Subcutaneous abdominal adipose tissue (tissue), 5 donors: ENCODE data around the gene MRFAP1.
A peak's percentile ranks its signal among the peaks of the same experiment; 100 is the strongest.

ENCODE experiments used
- H3K27ac ChIP-seq: one replicate; pipeline ENCODE4 v1.7.0; 2013; ENCODE audit warnings: low read depth, mild to moderate bottlenecking, inconsistent platforms, low read length, moderate library complexity
- H3K27me3 ChIP-seq, 5 donors: one replicate each; pipeline ENCODE4 v1.7.0; 2013; ENCODE audit warnings: low read length in 5 of 5, inconsistent platforms in 1 of 5; ENCODE audit not compliant: control insufficient read depth in 5 of 5, insufficient read depth in 4 of 5
- H3K36me3 ChIP-seq, 5 donors: one replicate each; pipeline ENCODE4 v1.7.0; 2013; ENCODE audit warnings: low read length in 5 of 5; ENCODE audit not compliant: control insufficient read depth in 5 of 5, insufficient read depth in 5 of 5
- H3K4me1 ChIP-seq, 5 donors: one replicate each; pipeline ENCODE4 v1.7.0; 2013; ENCODE audit warnings: low read length in 5 of 5, mild to moderate bottlenecking in 3 of 5, moderate library complexity in 1 of 5; ENCODE audit not compliant: control insufficient read depth in 5 of 5, insufficient read depth in 5 of 5
- H3K4me3 ChIP-seq, 5 donors: one replicate each; pipeline ENCODE4 v1.7.0; 2013; ENCODE audit warnings: low read length in 5 of 5, low read depth in 1 of 5
- H3K9ac ChIP-seq, 5 donors: one replicate each; pipeline ENCODE4 v1.7.0; 2013; ENCODE audit warnings: low read length in 5 of 5, mild to moderate bottlenecking in 4 of 5, moderate library complexity in 3 of 5
- H3K9me3 ChIP-seq, 5 donors: one replicate each; pipeline ENCODE4 v1.7.0; 2013; ENCODE audit warnings: low read length in 5 of 5; ENCODE audit not compliant: control insufficient read depth in 5 of 5
- donor health status: healthy.
- donor health status: healthy.
- donor health status: healthy.
- donor health status: healthy.
- donor health status: healthy.

Gene MRFAP1

GRCh38 chr4:6674500-6675149, 34.1 kb downstream of the MRFAP1 start:
- peak overlapping the region; percentile 5 to 89 (median 63) for H3K9ac ChIP-seq
- peaks cover 0 to 17% (median 0%) of the 10 kb centered on the region in 5 donors for H3K36me3 ChIP-seq
- H3K4me3 ChIP-seq, result peak overlapping the region; percentile 57 to 87 (median 81)
- peak overlapping the region; percentile 72 for H3K27ac ChIP-seq
- H3K27me3 ChIP-seq, result no peaks in the 10 kb centered on the region
- H3K4me1 ChIP-seq, result peaks cover 12 to 38% (median 29%) of the 10 kb centered on the region in 5 donors
- no peaks in the 10 kb centered on the region for H3K9me3 ChIP-seq

GRCh38 chr4:6676722-6677558, 36.5 kb downstream of the MRFAP1 start:
- H3K27ac ChIP-seq, result no peak overlapping the region
- peaks cover 0 to 15% (median 0%) of the 10 kb centered on the region in 5 donors for H3K36me3 ChIP-seq
- H3K9ac ChIP-seq, result peak overlapping the region in 2 of 5 donors; percentile 23 to 48
- peaks cover 0 to 5% (median 0%) of the 10 kb centered on the region in 5 donors for H3K9me3 ChIP-seq
- peaks cover 12 to 38% (median 29%) of the 10 kb centered on the region in 5 donors for H3K4me1 ChIP-seq
- no peaks in the 10 kb centered on the region for H3K27me3 ChIP-seq
- H3K4me3 ChIP-seq, result no peak overlapping the region

- Histone ChIP-seq H3K9me3 (peaks cover 0 to 5% (median 0%) of the 10 kb centered on the region in 5 donors), H3K4me1 (peaks cover 4 to 19% (median 14%) of the 10 kb centered on the region in 5 donors), H3K36me3 (peaks cover 0 to 15% (median 0%) of the 10 kb centered on the region in 5 donors), H3K27ac (no peak overlapping the region), H3K9ac (no peak overlapping the region), H3K27me3 (peaks cover 0 to 3% (median 0%) of the 10 kb centered on the region in 5 donors), H3K4me3 (no peak overlapping the region)
These were observed 40.0 kb downstream of the MRFAP1 start for GRCh38 chr4:6680372-6681034.

- Histone ChIP-seq H3K9me3 (peaks cover 0 to 5% (median 0%) of the 10 kb centered on the region in 5 donors), H3K4me1 (peaks cover 1 to 12% (median 8%) of the 10 kb centered on the region in 5 donors), H3K9ac (no peak overlapping the region), H3K4me3 (no peak overlapping the region), H3K27ac (no peak overlapping the region), H3K27me3 (peaks cover 0 to 3% (median 0%) of the 10 kb centered on the region in 5 donors), H3K36me3 (peaks cover 0 to 9% (median 0%) of the 10 kb centered on the region in 5 donors)
These were observed 40.7 kb downstream of the MRFAP1 start for GRCh38 chr4:6681191-6681590.

- H3K4me3 ChIP-seq, result no peak overlapping the region
- H3K4me1 ChIP-seq, result no peaks in the 10 kb centered on the region
- peaks cover 0 to 8% (median 0%) of the 10 kb centered on the region in 5 donors for H3K36me3 ChIP-seq
- H3K9me3 ChIP-seq, result peaks cover 0 to 5% (median 0%) of the 10 kb centered on the region in 5 donors
- peaks cover 0 to 3% (median 0%) of the 10 kb centered on the region in 5 donors for H3K27me3 ChIP-seq
- H3K9ac ChIP-seq, result no peak overlapping the region
- no peak overlapping the region for H3K27ac ChIP-seq
These were observed 42.5 kb downstream of the MRFAP1 start for GRCh38 chr4:6682862-6683590.

GRCh38 chr4:6684656-6685055, 44.2 kb downstream of the MRFAP1 start:
- Histone ChIP-seq H3K9ac (no peak overlapping the region), H3K9me3 (peaks cover 0 to 5% (median 0%) of the 10 kb centered on the region in 5 donors), H3K27me3 (peaks cover 0 to 5% (median 0%) of the 10 kb centered on the region in 5 donors), H3K4me1 (peaks cover 0 to 14% (median 8%) of the 10 kb centered on the region in 5 donors), H3K4me3 (no peak overlapping the region), H3K36me3 (peaks cover 0 to 3% (median 0%) of the 10 kb centered on the region in 5 donors), H3K27ac (no peak overlapping the region)

- Histone ChIP-seq H3K9ac (no peak overlapping the region), H3K9me3 (no peaks in the 10 kb centered on the region), H3K4me3 (no peak overlapping the region), H3K4me1 (peaks cover 0 to 14% (median 8%) of the 10 kb centered on the region in 5 donors), H3K27ac (no peak overlapping the region), H3K36me3 (no peaks in the 10 kb centered on the region), H3K27me3 (peaks cover 0 to 7% (median 4%) of the 10 kb centered on the region in 5 donors)
These were observed 45.8 kb downstream of the MRFAP1 start for GRCh38 chr4:6686104-6686787.

- H3K36me3 ChIP-seq, result no peaks in the 10 kb centered on the region
- H3K4me1 ChIP-seq, result peaks cover 0 to 14% (median 8%) of the 10 kb centered on the region in 5 donors
- no peak overlapping the region for H3K27ac ChIP-seq
- no peak overlapping the region for H3K9ac ChIP-seq
- no peaks in the 10 kb centered on the region for H3K9me3 ChIP-seq
- H3K4me3 ChIP-seq, result no peak overlapping the region
- peaks cover 0 to 7% (median 4%) of the 10 kb centered on the region in 5 donors for H3K27me3 ChIP-seq
These were observed 47.7 kb downstream of the MRFAP1 start for GRCh38 chr4:6687947-6688878.
